Ureter (tissue), 1 donor: ENCODE results near the gene HOXA10. TPM values are rescaled to one million over a fixed set of nuclear protein-coding genes. Genes with fewer than 3 reads are reported as not detected.

ENCODE experiments used
- DNase-seq: peaks from one replicate; pipeline ENCODE4 v3.0.0-alpha.2; 2020; ENCODE audit warnings: low spot score
- total RNA-seq: library from RNA; stranded (reverse); gene quantifications from one replicate; pipeline ENCODE4 v1.2.4, GENCODE V29; 2023
- donor health status: DM: yes; HTN: yes; CAD: no.

The HOXA10 gene
- total RNA-seq, 1 donor from 2014 or later: 15.3 TPM

DNA sequence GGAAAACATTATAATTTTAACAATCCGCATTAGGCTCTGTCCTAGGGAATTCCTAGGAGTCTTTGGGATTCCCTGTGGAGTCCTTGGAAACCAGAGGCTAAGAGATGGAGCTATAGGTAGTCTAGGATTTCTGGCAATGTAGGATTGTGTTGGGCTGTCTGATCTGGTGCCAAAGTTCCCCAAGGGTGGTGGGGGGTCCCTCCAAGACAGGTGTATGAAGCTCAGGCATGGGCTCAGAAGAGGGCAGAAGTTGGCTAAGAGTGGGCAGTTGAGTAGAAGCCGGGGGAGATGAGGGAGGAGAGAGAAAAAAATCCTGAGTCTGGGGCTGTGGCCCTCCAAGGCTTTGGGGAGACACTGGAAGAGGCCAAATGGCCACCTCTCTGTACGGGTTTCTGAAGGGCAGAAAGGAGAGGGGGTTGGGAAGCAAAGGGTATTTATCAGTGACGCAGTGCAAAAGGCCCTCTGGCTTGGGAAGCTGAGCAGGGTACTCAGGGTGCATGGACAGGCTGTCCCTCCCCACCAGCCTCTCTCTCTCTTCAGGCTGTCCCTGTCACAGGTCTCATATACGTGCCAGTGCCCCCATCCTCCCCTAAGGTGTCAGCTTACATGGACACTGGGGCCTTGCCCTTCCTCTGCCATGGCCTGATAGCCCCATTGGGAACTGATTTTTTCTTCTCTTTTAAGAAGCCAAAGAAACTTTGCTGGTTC lies 27.5 kb downstream of the HOXA10 start:
- no peak for DNase-seq

DNA sequence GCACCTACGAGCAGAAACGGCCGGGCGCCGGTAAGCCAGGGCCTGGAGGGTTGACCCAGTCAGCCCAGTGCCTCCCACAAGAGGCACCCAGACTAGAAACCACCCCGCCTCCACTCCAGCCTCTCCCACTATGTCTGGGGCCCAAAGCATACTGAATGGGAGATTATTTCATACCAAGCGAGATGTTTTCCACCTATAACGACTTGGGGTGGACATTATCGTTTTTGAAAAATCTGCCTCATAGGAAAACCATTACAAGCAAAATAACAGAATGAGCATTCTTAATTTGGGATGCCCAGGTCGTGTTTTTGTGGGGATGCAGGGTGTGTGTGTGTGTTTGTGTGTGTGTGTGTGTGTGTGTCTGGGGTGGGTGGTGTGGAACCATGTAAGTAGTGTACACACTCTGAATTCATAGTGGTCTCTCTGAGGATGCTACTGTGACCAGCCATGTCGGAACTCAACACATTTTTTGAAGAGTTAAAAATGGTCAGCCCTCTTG lies 28.2 kb downstream of the HOXA10 start:
- DNase-seq: no peak

DNA sequence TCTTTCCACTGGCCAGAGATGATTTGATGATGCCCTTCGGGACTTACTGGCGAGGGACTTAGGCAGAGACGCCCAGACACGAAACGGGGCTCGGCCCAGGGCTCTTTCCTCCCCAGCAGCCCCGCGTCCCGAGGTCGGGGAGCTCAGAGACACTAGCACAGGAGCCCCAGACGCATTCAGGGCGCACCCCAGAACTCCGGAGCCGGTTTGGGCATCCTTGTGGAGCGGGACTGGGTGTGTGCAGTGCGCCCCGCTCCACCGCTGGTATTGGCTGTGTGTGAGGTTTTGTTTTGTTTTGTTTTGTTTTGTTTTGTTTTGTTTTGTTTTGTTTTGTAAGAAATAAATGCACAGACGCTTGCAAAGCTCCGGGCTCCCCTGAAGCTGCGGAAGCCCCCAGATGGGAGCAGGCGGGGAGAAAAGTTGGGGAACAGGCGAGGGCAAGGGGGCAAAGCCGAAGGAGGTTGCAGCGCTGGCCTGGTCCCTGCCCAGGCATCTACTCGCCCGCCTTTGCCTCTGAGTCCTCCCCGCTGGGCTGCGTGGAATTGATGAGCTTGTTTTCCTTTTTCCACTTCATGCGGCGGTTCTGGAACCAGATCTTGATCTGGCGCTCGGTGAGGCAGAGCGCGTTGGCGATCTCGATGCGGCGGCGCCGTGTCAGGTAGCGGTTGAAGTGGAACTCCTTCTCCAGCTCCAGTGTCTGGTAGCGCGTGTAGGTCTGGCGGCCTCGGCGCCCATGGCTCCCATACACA lies 28.8 kb downstream of the HOXA10 start:
- no peak for DNase-seq

DNA sequence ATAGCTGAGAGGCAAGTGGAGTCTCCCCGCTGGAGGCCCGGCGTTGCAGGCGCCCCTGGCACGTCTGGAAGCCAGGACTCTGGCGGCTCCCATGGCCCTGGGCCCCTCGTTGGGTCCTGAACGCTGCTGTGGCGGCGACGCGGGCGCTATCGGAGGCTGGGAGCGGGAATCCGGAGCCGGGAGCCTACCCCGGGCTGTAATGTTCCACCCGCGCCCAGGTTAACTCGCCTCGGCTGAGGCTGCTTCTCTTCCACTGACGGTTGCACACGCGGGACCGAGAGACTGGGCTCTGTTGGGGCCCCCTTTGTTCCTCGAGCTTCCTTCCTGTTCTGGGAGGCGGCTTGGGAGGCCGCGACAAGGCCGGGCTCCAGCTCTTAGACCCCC lies 29.3 kb downstream of the HOXA10 start:
- peak; percentile 43 for DNase-seq

DNA sequence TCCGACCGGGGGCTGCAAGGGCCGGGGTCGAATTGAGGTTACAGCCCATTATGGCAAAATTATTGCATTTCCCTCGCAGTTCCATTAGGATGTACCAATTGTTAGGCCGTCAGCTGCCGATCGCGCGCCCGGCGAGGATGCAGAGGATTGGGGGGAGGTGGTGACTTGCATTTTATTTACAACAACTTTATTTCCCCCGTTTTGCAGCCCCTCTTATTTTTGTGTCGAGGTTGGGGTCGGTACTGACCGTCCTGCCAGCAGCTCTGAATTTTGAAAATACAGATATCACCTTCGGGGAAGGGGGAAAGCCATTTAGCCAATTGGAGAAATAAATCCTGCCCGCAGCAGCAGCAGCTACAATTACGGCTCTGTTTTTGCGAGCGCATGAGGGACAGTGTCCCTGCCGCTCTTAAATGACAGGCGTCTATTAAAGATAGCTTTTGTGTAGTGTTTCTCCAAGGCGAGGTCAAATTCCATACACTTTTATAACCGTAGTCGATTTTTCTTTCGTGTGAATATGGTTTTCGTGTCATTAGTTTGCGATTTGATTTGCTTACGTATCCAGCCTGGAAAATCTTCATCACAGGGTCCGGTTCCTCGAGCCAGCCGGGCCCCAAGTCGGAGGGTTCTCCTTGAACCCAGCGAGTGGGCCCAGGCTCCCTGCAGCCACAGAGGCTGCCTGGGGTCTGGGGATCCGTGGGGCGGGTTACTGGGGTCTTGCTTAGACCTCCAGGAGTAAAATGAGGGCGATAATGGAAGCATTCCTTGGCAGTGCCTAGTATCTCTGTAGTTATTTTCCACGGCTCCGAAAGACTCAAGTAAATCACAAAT lies 30.0 kb downstream of the HOXA10 start:
- DNase-seq: no peak

DNA sequence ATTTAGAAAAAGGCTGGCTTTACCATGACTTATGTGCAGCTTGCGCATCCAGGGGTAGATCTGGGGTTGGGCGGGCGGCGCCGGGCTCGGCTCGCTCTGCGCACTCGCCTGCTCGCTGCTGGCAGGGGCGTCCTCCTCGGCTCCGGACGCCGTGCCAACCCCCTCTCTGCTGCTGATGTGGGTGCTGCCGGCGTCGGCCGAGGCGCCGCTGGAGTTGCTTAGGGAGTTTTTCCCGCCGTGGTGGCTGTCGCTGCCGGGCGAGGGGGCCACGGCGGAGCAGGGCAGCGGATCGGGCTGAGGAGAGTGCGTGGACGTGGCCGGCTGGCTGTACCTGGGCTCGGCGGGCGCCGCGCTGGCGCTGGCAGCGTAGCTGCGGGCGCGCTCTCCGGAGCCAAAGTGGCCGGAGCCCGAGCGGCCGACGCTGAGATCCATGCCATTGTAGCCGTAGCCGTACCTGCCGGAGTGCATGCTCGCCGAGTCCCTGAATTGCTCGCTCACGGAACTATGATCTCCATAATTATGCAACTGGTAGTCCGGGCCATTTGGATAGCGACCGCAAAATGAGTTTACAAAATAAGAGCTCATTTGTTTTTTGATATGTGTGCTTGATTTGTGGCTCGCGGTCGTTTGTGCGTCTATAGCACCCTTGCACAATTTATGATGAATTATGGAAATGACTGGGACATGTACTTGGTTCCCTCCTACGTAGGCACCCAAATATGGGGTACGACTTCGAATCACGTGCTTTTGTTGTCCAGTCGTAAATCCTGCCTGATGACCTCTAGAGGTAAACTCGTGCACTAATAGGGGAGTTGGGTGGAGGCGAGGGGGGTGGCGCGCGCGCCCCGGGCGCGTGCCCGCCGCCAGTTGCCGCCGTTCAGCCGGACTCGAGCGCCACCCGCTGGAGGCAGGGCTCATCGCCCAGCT lies 30.8 kb downstream of the HOXA10 start, which contains the start of gene HOXA5:
TSS of gene HOXA5 (minus strand) at position 659 of the 927 bp plus-strand sequence. CDS start at position 585, 74 bp downstream.
- peak; percentile 86 for DNase-seq

DNA sequence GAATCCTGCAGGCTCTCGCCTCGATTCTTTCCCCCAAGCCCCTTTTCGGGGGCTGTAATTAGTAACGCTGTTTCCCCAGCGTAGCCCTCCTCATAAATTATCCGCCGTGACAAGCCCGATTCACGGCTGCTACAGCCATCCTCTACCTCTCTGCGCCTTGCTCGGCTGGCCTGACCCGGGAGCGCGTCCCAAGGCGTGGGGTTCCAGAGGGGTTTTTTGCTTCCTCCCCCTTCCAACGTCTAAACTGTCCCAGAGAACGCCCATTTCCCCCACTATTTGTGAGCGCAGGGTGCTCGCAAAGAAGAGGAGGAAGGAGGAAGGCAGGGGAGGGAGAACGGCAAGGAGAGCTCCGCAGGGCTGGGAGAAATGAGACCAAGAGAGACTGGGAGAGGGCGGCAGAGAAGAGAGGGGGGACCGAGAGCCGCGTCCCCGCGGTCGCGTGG lies 31.5 kb downstream of the HOXA10 start:
- peak; percentile 42 for DNase-seq

DNA sequence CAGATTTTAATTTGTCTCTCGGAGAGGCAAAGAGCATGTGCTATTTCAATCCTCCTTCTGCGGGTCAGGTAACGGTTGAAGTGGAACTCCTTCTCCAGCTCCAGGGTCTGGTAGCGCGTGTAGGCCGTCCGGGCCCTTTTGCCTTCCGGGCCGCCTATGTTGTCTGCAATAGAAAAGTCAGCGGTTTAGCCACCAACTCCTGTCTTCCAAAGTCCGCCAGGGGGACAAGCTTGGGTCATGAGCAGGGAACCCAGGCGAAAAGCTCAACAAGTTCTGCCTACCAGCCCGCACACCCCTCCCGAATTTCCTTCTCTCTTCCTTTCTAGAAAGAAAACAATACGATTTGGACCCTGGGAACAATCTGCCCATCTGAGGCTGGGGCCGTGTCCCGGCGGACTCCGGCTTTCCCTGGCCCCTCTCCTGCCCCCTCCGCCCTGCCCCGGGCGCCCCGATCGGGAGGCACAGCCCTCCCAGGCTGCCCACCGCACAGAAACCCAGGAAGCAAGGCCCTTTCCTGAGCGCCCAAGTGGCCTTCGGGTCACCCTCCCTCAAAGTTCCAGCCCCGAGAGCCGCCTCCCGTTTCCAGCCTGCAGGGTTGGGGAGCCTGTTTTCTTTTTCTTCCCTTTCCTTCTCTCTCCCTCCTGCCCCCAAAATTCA lies 32.1 kb downstream of the HOXA10 start:
- peak; percentile 46 for DNase-seq

DNA sequence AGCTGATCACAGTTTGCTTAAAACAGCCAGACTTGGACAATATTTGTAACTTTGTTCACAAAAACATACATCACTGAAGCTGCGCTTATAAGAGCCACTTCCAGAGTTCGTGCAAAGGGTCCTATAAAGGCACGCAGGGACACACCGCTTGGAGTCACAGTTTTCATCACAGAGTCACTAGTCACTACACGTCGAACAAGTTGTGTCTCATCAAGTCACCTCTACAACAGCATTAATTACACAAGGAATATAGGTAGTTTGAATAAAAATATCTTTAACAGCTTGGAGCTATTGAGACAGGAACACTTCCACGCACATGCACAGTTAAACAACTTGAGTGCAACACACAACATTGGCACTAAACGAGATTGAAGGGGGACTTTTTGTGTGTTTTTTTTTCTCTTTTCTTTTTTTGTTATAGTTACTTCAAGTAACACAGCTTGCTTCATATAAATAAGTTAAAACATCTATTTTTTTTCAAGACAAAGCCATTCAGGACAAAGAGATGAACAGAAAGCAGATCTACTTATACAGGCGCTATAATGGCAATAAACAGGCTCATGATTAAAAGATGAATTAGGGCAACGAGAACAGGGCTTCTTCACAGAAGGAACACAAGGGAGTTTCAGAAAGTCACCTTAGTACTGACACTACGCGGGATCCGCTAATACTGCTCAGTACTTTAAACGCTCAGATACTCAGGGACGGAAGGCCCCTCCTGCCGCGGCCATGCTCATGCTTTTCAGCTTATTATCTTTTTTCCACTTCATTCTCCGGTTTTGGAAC lies 32.8 kb downstream of the HOXA10 start:
- no peak for DNase-seq

DNA sequence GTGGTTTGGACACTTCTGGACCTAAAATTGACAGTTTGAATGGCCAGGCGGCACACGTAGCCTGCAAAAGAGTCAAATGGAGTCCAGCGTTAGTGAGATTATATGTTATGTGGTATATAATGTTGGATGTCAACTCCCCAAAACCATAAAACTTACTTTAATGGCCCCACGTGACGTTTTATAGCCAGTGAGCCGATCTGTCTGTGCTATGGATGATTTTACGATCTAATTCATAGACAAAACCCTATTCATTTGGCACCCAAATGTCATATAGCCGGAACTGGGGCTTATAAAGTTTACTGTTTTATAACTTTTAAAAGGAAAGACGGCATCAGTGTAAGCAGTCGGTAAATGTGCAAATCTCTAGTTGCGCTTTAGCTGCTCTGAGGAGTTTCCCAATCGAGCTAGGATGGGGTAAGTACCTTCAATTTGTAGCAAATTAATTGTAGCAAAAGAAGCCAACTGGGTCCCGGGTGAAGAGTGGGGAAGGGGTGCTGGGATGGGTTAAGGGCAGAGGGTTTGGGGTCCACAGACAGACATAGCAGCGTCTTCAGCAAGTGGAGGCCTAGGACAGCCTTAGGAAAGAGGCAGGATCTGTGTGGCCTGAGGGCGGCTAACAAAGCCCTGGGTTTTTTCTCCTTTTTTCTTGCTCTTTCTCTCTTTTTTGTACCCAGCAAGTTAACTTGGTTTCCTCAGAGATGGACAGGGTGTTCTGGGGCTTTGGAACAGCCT lies 33.8 kb downstream of the HOXA10 start:
- no peak for DNase-seq

DNA sequence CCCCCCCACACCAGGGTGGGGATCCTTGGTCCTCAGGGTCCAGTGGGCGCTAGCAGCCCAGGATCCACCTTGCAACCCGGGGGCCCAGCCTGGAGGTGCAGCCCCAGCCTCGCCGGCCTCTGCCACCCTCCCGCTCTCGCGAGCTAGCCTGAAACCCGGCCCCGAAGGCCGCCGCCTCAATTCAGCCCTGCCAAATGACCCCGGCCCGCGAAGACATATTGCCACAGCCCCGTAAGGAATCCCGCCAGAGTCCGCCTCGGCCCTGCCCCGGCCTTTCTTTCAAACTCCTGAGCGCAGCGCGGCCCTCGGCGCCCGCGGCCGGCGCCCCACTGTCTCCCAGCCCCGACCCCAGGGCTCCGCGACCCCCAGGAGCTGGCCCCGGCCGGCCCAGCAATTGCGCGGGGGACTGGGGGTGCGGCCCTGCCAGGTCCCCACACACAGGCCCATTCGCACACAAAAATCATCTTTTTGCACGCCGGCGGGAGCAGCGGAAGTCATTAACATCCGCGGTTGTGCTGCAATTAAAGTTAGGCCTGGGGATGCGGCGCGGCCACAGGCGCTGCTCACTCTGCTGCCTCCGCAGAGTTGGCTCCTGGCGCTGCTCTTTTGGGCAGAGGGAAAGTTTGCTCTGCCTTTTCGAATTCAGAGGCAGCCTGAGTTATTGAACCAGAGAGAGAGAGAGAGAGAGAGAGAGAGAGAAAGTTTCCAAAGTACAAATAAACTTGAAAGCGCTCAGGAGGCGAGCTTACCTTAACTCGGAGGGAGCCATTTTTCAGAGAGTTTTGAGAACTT lies 34.6 kb downstream of the HOXA10 start:
- no peak for DNase-seq

DNA sequence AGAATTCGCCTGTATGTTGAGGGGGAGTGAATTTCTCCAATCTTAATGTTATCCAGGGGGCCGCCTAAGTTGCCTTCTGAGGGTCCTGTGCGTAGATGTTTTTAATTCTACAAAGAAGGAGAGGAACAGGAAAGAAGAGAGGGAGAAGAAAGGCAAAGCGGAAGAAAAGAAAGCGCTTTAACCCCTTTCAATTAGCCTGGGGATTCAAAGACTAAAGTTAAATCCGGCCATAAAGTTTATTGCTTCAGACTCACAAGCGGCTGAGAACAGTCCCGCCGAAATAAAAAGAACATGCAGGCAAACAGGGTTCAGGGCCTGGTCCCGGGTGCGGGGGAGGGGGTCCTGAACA lies 35.2 kb downstream of the HOXA10 start:
- no peak for DNase-seq

DNA sequence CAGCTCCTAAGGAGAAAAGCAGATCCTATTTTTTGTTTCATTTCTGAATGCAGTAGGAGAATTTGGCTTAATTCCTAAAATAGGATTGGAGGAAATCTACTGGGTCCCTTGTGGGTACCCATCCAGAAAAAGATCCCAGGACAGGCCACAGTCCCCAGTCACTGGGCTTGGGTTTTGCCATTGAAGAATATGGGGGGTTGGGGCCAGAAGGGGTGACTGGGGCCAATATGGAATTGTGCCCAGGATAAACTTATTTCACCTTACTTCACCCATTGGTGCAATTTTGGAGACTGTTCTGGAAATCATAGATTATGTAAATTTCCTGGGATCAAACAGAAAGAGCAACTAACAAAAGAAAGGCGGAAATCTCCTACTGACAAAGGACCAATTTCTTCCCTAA lies 35.6 kb downstream of the HOXA10 start:
- DNase-seq: no peak

DNA sequence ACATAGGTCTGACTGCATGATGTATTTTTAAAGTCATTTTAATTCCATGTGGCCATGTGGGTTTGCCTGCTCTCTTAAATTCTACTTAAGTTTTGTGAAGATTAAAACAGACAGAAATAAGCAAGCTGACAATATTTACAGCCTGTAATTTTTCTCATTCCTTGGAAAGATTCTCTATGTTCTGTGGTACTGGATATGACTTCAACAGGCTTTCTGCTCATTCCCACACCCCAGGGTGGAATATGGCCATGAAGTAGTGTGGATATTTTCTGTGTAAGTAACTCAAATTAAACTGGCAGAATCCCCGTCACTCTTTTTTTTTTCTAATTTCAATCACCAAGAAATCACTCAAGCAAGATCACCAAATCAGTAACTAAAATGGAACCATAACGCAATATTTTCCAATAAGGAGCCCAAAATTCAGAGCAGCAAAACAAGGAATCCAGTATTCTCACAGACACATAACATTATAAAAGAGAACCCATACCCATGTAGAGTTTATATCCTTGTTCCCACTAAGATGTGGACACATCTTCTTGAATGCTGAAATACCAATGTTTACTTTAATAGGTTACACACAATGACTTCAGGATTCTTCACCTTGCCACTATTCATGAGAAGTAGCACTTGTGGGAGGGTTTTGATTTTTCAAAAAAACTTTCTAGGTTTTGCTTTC lies 36.3 kb downstream of the HOXA10 start:
- no peak for DNase-seq

DNA sequence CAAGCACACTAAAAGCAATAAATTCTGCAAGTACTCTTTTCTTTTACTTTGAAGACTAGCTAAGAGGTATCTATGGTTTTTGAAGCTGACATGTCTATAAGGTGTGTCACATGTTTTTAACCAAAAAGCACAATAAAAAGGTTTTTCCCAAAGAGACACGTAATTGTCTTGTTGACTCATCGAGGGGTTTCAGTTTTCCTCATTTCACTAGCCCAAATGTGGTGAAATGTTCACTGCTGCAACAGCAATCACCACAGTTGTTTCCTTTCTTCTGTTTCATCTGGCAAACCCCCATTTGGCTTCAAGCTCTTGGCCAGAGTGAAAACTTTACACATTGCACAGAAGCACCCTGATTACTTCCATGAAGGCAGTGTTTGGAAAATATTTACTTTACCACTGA lies 39.7 kb downstream of the HOXA10 start:
- DNase-seq: no peak

DNA sequence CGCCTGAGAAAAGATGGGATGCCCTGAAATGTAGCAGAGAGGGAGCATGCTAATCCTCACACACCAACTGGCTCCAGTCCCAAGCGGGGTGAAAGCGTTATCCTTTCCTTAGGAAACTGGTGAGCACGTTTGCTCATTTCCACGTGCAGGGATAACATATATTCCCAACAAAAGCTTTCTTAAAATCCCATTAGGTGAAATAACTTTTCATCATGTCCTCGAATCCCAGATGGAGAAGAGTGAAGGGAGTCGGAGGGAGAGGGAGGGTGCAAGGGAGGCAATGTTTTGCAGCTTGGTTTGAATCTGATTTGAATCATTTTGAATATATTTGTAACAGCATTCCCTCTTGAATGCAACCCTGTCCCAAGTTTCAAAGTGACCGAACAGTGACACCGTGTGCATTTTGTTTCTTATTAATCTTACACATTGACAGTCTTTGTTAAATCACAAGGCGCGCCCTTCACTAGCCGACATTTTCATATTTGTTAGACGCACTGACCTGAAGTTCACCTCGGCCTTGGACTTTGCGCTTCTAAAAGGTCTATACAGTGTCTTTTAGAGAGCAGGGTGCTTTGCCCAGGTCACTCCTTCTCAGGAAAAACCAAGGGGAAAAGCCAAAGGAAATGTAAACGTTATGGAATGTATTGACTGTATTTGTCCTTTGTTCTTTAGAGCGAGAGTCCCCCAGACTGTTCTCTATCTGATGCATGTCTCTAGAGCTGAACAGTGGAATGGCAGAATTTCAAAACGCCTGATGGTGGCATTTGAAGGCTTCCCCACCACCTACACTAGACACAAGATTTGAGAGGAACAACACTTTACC lies 40.5 kb downstream of the HOXA10 start:
- DNase-seq: no peak

DNA sequence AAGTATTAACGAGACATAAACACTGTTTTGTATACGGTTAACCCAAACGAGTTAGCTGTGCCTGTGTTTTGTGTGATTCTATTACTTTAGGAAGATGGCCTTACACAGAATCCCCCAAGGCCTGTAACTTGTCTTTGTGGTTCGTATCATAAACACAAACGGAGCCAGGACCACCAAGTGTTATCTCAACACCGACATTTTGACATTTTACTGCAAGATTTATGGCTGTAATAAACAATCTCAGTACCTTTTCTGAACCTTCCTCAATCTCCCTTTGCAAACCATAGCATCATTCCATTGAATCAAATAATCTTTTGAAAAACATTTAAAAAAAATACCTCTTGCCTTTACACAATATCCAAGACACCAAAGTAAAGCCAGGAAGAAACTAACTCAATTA lies 41.1 kb downstream of the HOXA10 start:
- DNase-seq: no peak
